GM12891 (cell line): Measurements from ENCODE around the gene NCKAP5.

Source experiments
- POLR2A ChIP-seq: IDR thresholded peaks from 2 replicates; pipeline ENCODE4 v1.6.1; 2011; ENCODE audit warnings: low read depth, low read length, control low read depth
- SPI1 ChIP-seq: IDR thresholded peaks from 2 replicates; pipeline ENCODE4 v1.6.1; 2011; ENCODE audit warnings: low read depth, low read length, control low read depth

GRCh38 chr2:132750606-132751005, 817.7 kb downstream of the NCKAP5 start:
- TF ChIP-seq SPI1 (no peak), POLR2A (no peak)
